Measurements from ENCODE around the gene NYNRIN. TPM values are rescaled to one million over a fixed set of nuclear protein-coding genes. Genes with fewer than 3 reads are reported as not detected.

The NYNRIN gene
- total and polyA plus RNA-seq, 2 of the 8 experiments (the other 6 are each of a cell fraction or from before 2014, with no cell fraction given), result 15.2 to 18.3 TPM

DNA sequence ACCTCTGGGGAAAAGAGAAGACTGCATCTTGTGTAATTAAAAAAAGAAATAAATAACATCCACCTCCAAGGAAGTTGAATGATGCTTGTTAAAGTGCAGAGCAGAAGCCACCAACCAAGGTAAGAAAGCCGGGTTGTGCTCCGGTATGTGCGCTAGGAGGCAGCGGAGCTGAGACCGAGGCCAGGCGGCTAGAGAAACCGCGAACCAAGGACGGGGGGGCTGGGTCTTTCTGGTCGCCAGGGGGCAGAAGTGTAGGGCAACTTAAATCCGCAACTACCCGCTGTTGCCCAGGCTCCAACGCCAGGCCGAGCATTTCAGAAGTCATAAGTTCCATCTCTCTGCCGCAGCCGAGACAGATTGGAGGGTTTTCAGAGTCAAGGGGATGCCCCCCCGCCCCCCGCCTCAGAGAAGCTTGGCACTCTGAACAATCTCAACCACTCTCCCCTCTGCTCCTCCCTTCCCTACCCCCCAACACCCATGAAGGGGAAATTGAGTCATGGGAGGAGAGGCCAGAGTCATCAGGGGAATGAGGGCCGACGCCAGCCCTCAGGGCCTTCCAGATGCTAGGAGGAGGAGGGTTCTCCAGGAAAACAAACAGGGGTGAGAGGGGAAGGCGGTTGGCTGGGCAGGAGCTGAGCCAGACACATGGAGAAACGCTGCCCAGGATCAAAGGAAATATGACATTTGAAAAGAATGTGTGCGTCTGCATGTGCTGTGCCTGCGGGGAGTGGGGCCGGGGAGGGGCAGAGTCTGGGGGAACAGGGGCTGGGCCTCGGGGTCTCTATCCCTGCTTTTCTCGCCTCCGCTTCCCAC, 33.0 kb upstream of the NYNRIN start:
- H2AK5ac ChIP-seq (ENCODE audit: low read depth, low read length), result no peak overlapping the region
- no peaks in the 10 kb centered on the region for H3K79me2 ChIP-seq (ENCODE audit: control insufficient read depth in 1 of 2, insufficient read depth in 2 of 2, low read length in 2 of 2)
- 2% methylated on average over 27 of the region's 28 CpGs; no CpG with 5 or more reads in 1 of the 2 experiments for WGBS, 2 experiments (ENCODE audit: extremely low coverage in 1 of 2, insufficient coverage in 1 of 2, insufficient read length in 1 of 2, insufficient replicate concordance in 2 of 2, low coverage in 1 of 2, low lambda C conversion rate in 2 of 2, missing lambda C conversion rate in 1 of 2)
- H3K23ac ChIP-seq (ENCODE audit: insufficient read length), result no peak overlapping the region
- H3K36me3 ChIP-seq (ENCODE audit: control insufficient read depth in 2 of 4, insufficient read depth in 4 of 4, low read length in 3 of 4), result no peaks in the 10 kb centered on the region
- H2BK12ac ChIP-seq (ENCODE audit: low read depth, low read length), result no peak overlapping the region
- H3K4ac ChIP-seq (replicated peaks; ENCODE audit: insufficient read length, low read depth, low read length), result no peak overlapping the region
- H3K9me3 ChIP-seq (ENCODE audit: insufficient read depth in 2 of 2, low read depth in 1 of 2, low read length in 1 of 2), result no peaks in the 10 kb centered on the region
- no peaks in the 10 kb centered on the region for H4K20me1 ChIP-seq (replicated peaks in 1 of 2; ENCODE audit: control insufficient read depth in 1 of 2, insufficient read depth in 2 of 2, low read length in 2 of 2)
- no peak overlapping the region for H3K56ac ChIP-seq (replicated peaks; ENCODE audit: insufficient read length, low read depth, low read length)
- no peaks in the 10 kb centered on the region; the same call in 1 of the 2 replicates for H3K79me1 ChIP-seq (ENCODE audit: low read depth, low read length)
- no peak overlapping the region for H3K27ac ChIP-seq (ENCODE audit: low read depth, low read length)
- H3K23me2 ChIP-seq (ENCODE audit: low read depth, low read length), result peaks cover 16% of the 10 kb centered on the region
- H3K9ac ChIP-seq (replicated peaks in 1 of 4; ENCODE audit: extremely low read depth in 1 of 4, low read depth in 3 of 4, low read length in 3 of 4), result no peak overlapping the region
- H4K91ac ChIP-seq (replicated peaks; ENCODE audit: insufficient read length, low read length), result no peak overlapping the region
- peak overlapping the region; percentile 48 to 100 (median 75); a peak in 7 of 8 replicates for H3K4me3 ChIP-seq (ENCODE audit: extremely low read depth in 1 of 4, insufficient read depth in 2 of 4, low read depth in 3 of 4, low read length in 4 of 4)
- DNase-seq (ENCODE audit: low read depth in 1 of 2, low spot score in 2 of 2) (peak; percentile 86 to 87), FAIRE-seq (peak; percentile 68)
- ChIA-PET POLR2A (ENCODE audit: partially characterized antibody) (interaction anchor here (0.6 to 2.3 kb wide), 13 partner anchors 21 to 90 kb away, joined by 3 to 14 read pairs (median 4); partner anchors contain the start of genes ADCY4, CBLN3, KHNYN and NYNRIN), CTCF (ENCODE audit: partially characterized antibody) (interaction anchor here (0.6 to 2.3 kb wide), 35 partner anchors 10 to 1443 kb away, joined by 3 to 94 read pairs (median 10); partner anchors contain the start of genes ADCY4, CBLN3, KHNYN and RIPK3)
- H3K14ac ChIP-seq (ENCODE audit: insufficient read length), result no peak overlapping the region
- peaks cover 0 to 8% (median 2%) of the 10 kb centered on the region in 4 experiments; a peak in 4 of 7 replicates for H3K27me3 ChIP-seq (replicated peaks in 1 of 4; ENCODE audit: control insufficient read depth in 3 of 4, extremely low read depth in 1 of 4, insufficient read depth in 3 of 4, low read length in 3 of 4)
- no peak overlapping the region for H2BK5ac ChIP-seq (ENCODE audit: low read depth, low read length)
- no peak overlapping the region for H2AFZ ChIP-seq (ENCODE audit: low read length)
- no peak overlapping the region for H4K8ac ChIP-seq (ENCODE audit: extremely low read depth, insufficient read depth, low read length)
- H2BK15ac ChIP-seq (ENCODE audit: low read length), result no peak overlapping the region
- peak overlapping the region; percentile 74 to 76 for H3K4me2 ChIP-seq (ENCODE audit: insufficient read depth in 1 of 2, low read depth in 2 of 2, low read length in 2 of 2)
- peaks cover 0 to 10% (median 6%) of the 10 kb centered on the region in 4 experiments; a peak in 5 of 7 replicates for H3K4me1 ChIP-seq (replicated peaks in 1 of 4; ENCODE audit: control insufficient read depth in 3 of 4, insufficient read depth in 4 of 4, low read length in 3 of 4)
- H2BK20ac ChIP-seq (ENCODE audit: low read length), result no peak overlapping the region
- H2BK120ac ChIP-seq (replicated peaks; ENCODE audit: low read depth, low read length), result no peak overlapping the region
- no peak overlapping the region for H4K5ac ChIP-seq (ENCODE audit: insufficient read length, low read depth, low read length)
- no peak overlapping the region; the same call in 1 of the 2 replicates for H3K18ac ChIP-seq (ENCODE audit: extremely low read depth, low read length)
- TF ChIP-seq CREB1 (IDR thresholded peaks at IDR 0.05), result 0 out of 2 replicates have a peak, but pooled peaks have one; percentile 25
- 0 out of 2 replicates have a peak, but pooled peaks have one; percentile 6 for TF ChIP-seq TCF12 (IDR thresholded peaks at IDR 0.05; ENCODE audit: low read depth, low read length)
- TF ChIP-seq USF2 (IDR thresholded peaks at IDR 0.05; ENCODE audit: low read length), result no peak
- 0 out of 2 replicates have a peak, but pooled peaks have one; percentile 56 for TF ChIP-seq YY1 (IDR thresholded peaks at IDR 0.05; ENCODE audit: low read depth, low read length)
- TF ChIP-seq GABPA (IDR thresholded peaks at IDR 0.05; ENCODE audit: borderline replicate concordance, insufficient read depth, low read length), result peak; percentile 28; the same call in 1 of the 2 replicates
- peak in 1 of 2 experiments; percentile 30; a peak in 1 of 3 replicates for TF ChIP-seq EP300 (IDR thresholded peaks at IDR 0.05; ENCODE audit: borderline replicate concordance in 1 of 2, low read depth in 2 of 2, low read length in 2 of 2)
- peak in 1 of 2 experiments; percentile 55; a peak in 1 of 4 replicates for TF ChIP-seq SIN3A (conservative IDR thresholded peaks at IDR 0.05 in 1 of 2, IDR thresholded peaks at IDR 0.05 in 1 of 2; ENCODE audit: low read depth in 1 of 2, low read length in 2 of 2)
- TF ChIP-seq BACH1 (IDR thresholded peaks at IDR 0.05; ENCODE audit: low read length), result no peak
- TF ChIP-seq TAF7 (optimal IDR thresholded peaks at IDR 0.05; ENCODE audit: borderline replicate concordance, low read depth, low read length), result peak; percentile 63

All from H1 (cell line).